HG03060 (cell line): ENCODE results near the gene ECI2.
"Not testable (repeated sequence)": the region's sequence is repeated elsewhere in the genome, so short reads cannot be mapped to it uniquely, and the experiment has no call there.

Experiments used
- ATAC-seq: cut with Tn5 transposase; IDR thresholded peaks from one replicate; pipeline ENCODE4 v1.9.1; 2021; ENCODE audit warnings: low read depth, moderate number of reproducible peaks; ENCODE audit not compliant: unreplicated experiment

The ECI2 gene

DNA sequence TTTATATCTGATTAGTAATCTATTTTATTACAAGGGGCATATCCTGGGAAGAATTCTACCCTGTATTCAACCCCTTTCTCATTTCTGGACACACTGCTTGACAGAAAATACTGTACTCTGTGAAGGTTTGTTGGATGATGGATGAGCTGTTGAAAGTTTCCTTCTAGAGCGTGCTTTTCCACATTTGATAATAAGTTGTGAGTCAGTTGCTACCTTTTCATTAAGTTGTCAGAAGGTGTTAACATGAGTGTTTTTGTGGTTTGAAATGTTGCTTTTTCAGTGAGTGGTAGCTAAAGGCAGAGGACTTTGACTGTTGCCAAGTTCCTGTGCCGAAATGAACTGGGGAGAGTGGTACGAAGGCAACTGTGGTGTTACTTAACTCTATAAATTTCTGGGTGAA lies 3.9 kb upstream of the ECI2 start:
- ATAC-seq, result no peak

- no peak for ATAC-seq
These were observed 2.8 kb upstream of the ECI2 start for GRCh38 chr6:4138186-4138585.

GRCh38 chr6:4136354-4136831 lies 1.0 kb upstream of the ECI2 start:
- ATAC-seq, result no peak

- no peak for ATAC-seq
These were observed 434 bp upstream of the ECI2 start for GRCh38 chr6:4135665-4136353.

GRCh38 chr6:4133941-4134838 lies 1.2 kb downstream of the ECI2 start:
- ATAC-seq, result no peak

DNA sequence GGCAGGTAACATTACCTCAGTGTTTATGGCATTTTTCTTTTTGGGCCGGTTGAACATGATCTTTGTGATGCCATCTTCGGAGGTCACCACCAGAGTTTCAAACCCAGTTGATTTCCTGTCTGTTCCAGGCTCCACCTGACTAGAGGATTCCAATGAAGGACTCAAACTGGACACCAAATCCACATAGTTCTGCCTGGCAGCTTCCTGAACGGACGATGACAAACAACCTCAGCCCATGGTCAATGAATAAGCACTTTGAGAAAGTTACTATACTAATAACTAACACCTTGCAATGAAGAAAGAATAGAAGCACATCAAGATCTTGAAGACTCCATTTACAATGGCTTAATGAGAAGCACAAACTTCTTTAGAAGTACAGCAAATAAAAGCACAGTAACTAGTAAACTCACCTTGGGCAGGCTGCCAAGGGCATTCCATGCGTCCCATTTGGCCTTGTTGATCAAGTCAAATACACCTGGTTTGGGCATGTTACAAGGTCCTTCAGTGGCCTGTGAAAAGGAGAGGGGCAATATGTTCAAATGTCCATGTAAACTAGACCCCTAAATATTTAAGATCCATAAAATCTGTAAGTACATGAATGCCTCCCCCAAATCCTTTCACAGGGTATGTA lies 4.9 kb downstream of the ECI2 start:
- ATAC-seq, result no peak

DNA sequence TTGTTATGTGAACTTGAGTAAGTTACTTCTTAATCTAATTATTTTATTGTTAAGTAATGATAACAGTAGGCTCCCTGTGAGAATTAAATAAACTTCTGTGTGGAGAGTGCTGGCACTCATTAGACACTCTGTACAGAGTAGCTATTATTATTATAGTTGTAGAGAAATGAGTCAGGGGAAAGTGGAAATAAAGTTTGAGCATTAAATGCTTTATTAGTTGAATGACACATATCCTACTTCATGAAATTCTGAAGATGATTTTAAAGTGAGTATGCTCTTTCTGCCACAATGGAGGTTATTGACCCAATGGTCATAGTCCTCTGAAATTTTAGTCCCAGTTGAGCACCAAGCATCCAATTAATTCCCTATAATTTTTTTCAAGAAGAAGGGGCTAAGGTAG lies 5.9 kb downstream of the ECI2 start:
- no peak for ATAC-seq

DNA sequence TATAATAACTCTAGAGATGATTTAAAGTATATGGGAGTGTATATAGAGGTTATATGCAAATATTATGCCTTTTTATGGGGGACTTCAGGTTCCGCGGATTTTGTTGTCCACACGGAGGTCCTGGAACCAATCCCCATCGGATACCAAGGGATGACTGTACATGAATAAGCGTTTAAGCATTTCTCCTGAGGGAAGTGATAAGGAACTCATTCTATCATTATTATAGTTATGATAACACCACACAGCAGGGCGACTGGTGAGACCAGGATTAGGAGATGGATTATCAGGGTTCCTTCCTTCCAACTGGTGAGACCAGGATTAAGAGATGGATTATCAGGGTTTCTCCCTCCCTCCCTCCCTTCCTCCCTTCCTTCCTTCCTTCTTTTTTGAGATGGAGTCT lies 6.6 kb downstream of the ECI2 start:
- no peak for ATAC-seq

DNA sequence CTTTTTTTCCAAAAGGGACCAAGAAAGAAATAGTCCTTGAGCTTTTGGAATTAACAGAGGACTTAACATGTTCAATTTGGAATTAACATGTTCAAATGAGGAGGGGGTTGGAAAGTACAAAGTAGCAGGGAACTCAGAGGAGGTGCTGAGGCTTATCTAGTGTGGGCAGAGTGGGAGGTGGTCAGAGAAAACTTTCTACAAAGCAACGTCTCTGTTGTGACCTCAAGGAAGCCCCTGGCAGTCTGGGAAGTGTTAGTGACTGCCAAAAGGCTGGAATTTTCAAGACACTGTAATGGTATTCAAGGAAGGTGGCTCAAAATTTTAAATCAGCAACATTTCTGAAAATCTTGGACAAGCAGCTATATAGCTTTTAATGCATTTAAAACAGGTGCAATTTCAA lies 7.3 kb downstream of the ECI2 start:
- no peak for ATAC-seq

GRCh38 chr6:4125933-4126864 lies 9.2 kb downstream of the ECI2 start:
- no peak for ATAC-seq

DNA sequence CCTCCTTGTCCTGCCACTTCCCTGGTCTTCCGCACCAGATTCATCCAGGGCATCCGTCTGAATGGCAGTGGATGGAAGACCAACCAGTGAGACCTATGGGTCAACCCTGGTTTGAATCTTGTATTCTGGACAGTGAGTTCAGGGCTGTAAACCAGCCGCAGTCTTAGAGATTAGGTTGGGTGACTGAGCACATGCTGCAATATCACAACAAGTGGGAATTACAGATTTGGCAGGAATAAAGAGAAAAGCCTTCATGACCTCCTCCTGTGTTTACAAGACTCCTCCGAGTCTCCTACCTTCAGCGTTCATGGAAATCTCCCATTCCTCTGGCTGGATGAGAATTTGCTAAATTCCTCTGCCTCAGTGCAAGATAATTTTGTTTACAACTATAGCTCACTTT lies 9.9 kb downstream of the ECI2 start:
- ATAC-seq, result no peak

- no peak for ATAC-seq
These were observed 11.0 kb downstream of the ECI2 start for GRCh38 chr6:4124351-4124750.

- ATAC-seq, result no peak
These were observed 19.6 kb downstream of the ECI2 start for GRCh38 chr6:4115741-4116140.

DNA sequence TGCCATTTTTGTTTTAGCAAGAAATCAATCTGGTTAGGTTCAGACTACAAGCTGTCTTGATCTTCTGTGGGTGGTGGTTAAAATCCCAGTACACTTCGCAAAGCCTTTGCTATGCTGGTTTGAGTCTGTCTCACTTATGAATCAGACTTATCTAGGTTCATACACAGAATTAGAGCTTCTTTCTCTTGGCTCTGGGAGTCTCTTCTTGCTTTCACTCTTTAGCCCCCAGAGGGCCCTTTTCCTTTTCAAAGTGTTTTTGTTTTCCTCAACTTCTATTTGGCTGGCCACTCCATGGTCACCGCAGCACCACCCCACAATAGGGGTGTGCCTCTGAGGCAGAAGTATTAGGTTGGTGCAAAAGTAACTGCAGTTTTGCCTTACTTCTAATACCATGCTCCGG lies 21.3 kb downstream of the ECI2 start:
- ATAC-seq, result no peak

- no peak for ATAC-seq
These were observed 21.7 kb downstream of the ECI2 start for GRCh38 chr6:4113649-4114048.

DNA sequence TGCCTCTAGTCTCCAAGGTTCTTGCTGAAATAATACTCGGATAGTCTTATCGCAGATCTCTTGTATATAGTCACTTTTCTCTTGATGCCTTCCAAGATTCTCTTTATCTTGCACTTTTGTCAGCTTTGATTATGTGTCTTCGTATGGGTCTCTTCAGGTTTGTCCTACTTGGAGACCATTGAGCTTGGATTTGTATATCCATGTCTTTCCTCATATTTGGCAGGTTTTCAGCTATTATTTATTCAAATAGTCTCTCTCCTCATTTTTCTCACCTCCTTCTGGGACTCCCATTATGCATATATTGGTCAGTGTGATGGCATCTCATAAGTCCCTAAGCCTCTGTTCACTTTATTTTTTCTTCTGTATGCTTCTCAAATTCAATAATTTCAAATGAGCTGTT lies 23.0 kb downstream of the ECI2 start:
- no peak for ATAC-seq

GRCh38 chr6:4109363-4109815 lies 26.0 kb downstream of the ECI2 start:
- ATAC-seq, result not testable (repeated sequence)

GRCh38 chr6:4108561-4109093 lies 26.7 kb downstream of the ECI2 start:
- no peak for ATAC-seq

DNA sequence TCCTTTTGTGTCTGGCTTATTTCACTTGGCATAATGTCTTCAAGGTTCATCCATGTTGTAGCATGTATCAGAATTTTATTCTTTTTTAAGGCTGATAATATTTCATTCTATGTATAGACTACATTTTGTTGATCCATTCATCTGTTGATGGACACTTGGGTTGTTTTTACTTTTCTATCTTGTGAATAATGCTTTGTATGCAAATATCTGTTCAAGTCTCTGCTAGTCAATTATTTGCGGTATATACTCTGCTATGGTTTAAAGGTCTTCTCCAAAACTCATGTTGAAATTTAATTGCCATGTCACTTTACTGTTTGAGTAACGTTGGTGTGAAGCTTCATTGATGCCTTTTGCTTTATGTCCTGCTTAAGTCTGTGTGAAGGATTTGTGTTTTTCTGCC lies 27.5 kb downstream of the ECI2 start:
- ATAC-seq, result no peak

GRCh38 chr6:4105980-4106536 lies 29.3 kb downstream of the ECI2 start:
- no peak for ATAC-seq
